ENCODE results near the gene PHF2.

The PHF2 gene

DNA sequence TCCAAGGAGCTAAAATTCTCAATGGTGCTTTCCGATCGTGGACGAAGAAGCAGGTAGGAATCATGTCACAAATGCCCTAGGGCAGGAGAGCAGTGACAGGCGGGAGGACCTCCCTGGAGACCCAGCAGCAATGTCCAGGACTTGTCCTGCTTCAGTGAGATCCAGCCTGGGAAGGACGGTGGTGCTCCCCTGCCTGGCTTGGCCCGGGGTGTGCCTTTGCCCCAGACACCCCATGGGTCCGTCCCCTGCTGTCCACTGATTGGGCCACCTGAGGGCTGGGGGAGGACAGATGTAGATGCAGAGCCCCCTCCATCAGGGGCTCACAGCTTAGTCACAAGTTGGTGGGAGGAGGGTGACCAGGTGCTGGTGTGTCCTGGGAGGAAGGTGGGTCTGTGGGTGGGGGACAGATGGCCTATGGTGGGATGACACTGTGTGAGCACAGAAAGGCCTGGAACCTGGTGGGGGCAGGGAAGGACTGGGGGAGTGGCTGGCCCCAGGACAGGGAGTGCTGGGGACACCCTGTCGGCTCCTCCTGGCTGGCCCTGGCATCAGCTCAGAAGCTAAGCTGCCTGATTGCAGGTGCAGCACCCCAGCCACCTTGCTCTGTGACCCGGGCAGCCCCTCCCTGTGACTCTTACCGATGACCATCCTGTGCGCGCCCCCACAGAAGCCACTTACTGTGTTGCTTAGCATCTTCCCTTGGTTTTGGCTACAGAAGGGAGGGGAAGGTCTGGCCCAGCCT, 82.0 kb downstream of the PHF2 start:
- no peak overlapping the region for H3K4me2 ChIP-seq (ENCODE audit: low read depth, low read length)
- H3K36me3 ChIP-seq (replicated peaks; ENCODE audit: insufficient read depth, low read length): no peaks in the 10 kb centered on the region
- H3K27me3 ChIP-seq (replicated peaks; ENCODE audit: insufficient read depth, low read length): no peaks in the 10 kb centered on the region
- H3K9me3 ChIP-seq (replicated peaks; ENCODE audit: insufficient read depth, low read length): no peaks in the 10 kb centered on the region
- no peaks in the 10 kb centered on the region for H3K4me1 ChIP-seq (ENCODE audit: low read length)
- H3F3A ChIP-seq (ENCODE audit: insufficient read depth, low read length): no peaks in the 10 kb centered on the region
- no peak overlapping the region for H2AFZ ChIP-seq (ENCODE audit: low read length)
- H4K20me1 ChIP-seq (ENCODE audit: insufficient read depth, low read length): no peaks in the 10 kb centered on the region
- H3K9me2 ChIP-seq (replicated peaks; ENCODE audit: insufficient read depth, low read length): no peaks in the 10 kb centered on the region
- DNase-seq: no peak
- TF ChIP-seq EZH2phosphoT487 (IDR thresholded peaks at IDR 0.05; ENCODE audit: low read length) (no peak), EZH2 (optimal IDR thresholded peaks at IDR 0.05; ENCODE audit: low read depth, low read length) (no peak), CTCF (IDR thresholded peaks at IDR 0.05; ENCODE audit: low read length) (no peak)
- no peaks in the 10 kb centered on the region for H3K79me2 ChIP-seq (ENCODE audit: low read length)
- no peak overlapping the region for H3K9ac ChIP-seq (ENCODE audit: low read length)
- no peak overlapping the region for H3K4me3 ChIP-seq (ENCODE audit: low read length)
- no peak overlapping the region for H3K27ac ChIP-seq (ENCODE audit: low read length)

DNA sequence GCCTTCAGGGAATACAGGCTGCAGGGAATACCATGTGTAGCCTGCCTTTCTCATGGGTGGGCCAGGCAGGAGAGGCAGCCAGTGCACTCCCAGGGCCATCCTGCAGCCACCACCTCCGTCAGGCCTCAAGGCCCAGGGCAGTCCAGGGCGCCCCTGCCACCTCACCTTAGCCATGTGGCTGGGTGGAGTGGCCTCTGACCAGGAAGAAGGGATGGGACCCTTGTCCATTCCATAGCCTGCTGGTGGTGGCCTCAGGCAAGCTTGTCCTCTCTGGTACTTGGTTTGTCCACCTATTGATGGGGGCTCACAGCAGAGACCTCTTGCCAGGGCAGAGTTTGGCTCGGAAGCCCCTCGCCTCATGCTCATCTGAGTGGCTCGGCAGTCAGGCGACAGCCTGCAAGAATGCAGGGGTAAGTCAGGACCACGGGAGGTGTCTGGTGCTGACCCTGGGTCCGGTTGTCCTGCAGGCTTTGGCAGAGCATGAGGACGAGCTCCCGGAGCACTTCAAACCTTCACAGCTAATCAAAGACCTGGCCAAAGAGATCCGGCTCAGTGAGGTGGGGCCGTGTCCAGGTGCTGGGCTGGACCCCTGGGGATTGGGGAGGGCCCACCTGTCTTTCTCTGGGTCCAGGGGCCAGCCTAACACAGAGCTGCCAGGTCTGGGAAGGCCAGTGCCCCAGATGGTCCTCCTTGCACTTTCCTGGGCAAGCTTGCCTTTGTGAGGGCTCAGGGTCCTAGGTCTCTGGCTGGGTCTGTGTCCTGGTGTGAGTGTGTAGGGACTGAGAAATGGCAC, 82.9 kb downstream of the PHF2 start:
- no peaks in the 10 kb centered on the region for H4K20me1 ChIP-seq (ENCODE audit: insufficient read depth, low read length)
- no peak overlapping the region for H3K27ac ChIP-seq (ENCODE audit: low read length)
- DNase-seq: no peak
- no peak overlapping the region for H3K4me3 ChIP-seq (ENCODE audit: low read length)
- no peak overlapping the region for H3K4me2 ChIP-seq (ENCODE audit: low read depth, low read length)
- no peaks in the 10 kb centered on the region for H3K9me2 ChIP-seq (replicated peaks; ENCODE audit: insufficient read depth, low read length)
- no peaks in the 10 kb centered on the region for H3F3A ChIP-seq (ENCODE audit: insufficient read depth, low read length)
- TF ChIP-seq CTCF (IDR thresholded peaks at IDR 0.05; ENCODE audit: low read length): no peak
- H3K36me3 ChIP-seq (replicated peaks; ENCODE audit: insufficient read depth, low read length): no peaks in the 10 kb centered on the region
- no peaks in the 10 kb centered on the region for H3K27me3 ChIP-seq (replicated peaks; ENCODE audit: insufficient read depth, low read length)
- no peaks in the 10 kb centered on the region for H3K79me2 ChIP-seq (ENCODE audit: low read length)
- H2AFZ ChIP-seq (ENCODE audit: low read length): no peak overlapping the region
- H3K4me1 ChIP-seq (ENCODE audit: low read length): no peaks in the 10 kb centered on the region
- no peak overlapping the region for H3K9ac ChIP-seq (ENCODE audit: low read length)
- H3K9me3 ChIP-seq (replicated peaks; ENCODE audit: insufficient read depth, low read length): no peaks in the 10 kb centered on the region

- no peak overlapping the region for H3K4me3 ChIP-seq (ENCODE audit: low read length)
- no peaks in the 10 kb centered on the region for H3K9me3 ChIP-seq (replicated peaks; ENCODE audit: insufficient read depth, low read length)
- H3K27ac ChIP-seq (ENCODE audit: low read length): no peak overlapping the region
- H4K20me1 ChIP-seq (ENCODE audit: insufficient read depth, low read length): no peaks in the 10 kb centered on the region
- H3K4me2 ChIP-seq (ENCODE audit: low read depth, low read length): no peak overlapping the region
- H3K79me2 ChIP-seq (ENCODE audit: low read length): no peaks in the 10 kb centered on the region
- H3K4me1 ChIP-seq (ENCODE audit: low read length): no peaks in the 10 kb centered on the region
- TF ChIP-seq CTCF (IDR thresholded peaks at IDR 0.05; ENCODE audit: low read length) (no peak), EZH2phosphoT487 (IDR thresholded peaks at IDR 0.05; ENCODE audit: low read length) (no peak), EZH2 (optimal IDR thresholded peaks at IDR 0.05; ENCODE audit: low read depth, low read length) (no peak)
- no peaks in the 10 kb centered on the region for H3K9me2 ChIP-seq (replicated peaks; ENCODE audit: insufficient read depth, low read length)
- no peak for DNase-seq
- no peak overlapping the region for H2AFZ ChIP-seq (ENCODE audit: low read length)
- H3K9ac ChIP-seq (ENCODE audit: low read length): no peak overlapping the region
- H3F3A ChIP-seq (ENCODE audit: insufficient read depth, low read length): no peaks in the 10 kb centered on the region
- no peaks in the 10 kb centered on the region for H3K36me3 ChIP-seq (replicated peaks; ENCODE audit: insufficient read depth, low read length)
- no peaks in the 10 kb centered on the region for H3K27me3 ChIP-seq (replicated peaks; ENCODE audit: insufficient read depth, low read length)
Observed at GRCh38 chr9:93659837-93660177, 83.4 kb downstream of the PHF2 start.
